ENCODE results near the gene BTRC. TPM values are rescaled to one million over a fixed set of nuclear protein-coding genes. Genes with fewer than 3 reads are reported as not detected.

Gene BTRC
- total RNA-seq, 2 experiments from 2014 or later: 17.3 to 20.6 TPM

DNA sequence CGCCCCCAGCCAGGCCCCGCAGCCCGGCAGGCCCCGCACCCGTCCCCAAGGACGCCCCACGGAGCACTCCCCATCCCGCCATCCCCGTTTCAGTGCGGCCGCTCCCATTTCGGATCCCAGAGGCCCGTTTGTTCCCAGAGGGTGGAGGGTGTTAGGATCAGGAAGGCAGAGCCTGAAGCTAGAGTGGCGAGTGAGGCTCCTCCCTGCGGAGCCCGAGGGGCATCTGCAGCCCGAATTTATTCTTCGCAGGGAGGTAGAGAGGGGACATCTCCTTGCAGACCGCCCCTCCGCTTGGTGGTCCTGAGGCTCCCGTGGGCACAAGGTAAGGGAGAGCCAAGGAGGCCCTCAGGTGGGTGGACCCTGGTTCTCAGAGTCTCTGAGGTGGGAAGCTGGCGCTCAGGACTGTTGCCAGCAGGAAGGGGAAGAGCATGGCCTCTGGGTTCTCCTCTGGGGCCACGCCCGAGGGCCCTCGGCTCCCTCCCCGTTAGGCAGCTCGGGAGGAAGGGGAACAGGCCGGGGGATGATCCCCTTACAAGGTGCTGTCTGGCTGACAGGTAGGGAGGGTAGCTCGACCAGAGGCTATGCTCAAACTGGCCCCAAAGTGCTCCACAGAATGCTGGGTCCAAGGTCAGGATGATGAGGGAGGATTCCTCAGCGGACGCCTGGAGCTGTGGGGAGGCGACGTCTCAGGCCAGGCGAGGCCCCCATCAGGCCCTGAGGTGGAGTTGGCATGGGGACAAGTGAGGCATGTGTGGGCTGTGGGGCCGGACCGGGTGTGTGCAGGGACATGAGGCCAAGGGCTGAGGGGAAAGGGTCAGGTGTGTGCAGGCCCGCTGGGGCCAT, 216.7 kb downstream of the BTRC start:
- ChIA-PET POLR2A (no interaction called here), CTCF (interaction anchor here (0.6 to 4.1 kb wide), 26 partner anchors 8 to 475 kb away, joined by 3 to 31 read pairs (median 3); partner anchors contain the start of genes DPCD and POLL)

DNA sequence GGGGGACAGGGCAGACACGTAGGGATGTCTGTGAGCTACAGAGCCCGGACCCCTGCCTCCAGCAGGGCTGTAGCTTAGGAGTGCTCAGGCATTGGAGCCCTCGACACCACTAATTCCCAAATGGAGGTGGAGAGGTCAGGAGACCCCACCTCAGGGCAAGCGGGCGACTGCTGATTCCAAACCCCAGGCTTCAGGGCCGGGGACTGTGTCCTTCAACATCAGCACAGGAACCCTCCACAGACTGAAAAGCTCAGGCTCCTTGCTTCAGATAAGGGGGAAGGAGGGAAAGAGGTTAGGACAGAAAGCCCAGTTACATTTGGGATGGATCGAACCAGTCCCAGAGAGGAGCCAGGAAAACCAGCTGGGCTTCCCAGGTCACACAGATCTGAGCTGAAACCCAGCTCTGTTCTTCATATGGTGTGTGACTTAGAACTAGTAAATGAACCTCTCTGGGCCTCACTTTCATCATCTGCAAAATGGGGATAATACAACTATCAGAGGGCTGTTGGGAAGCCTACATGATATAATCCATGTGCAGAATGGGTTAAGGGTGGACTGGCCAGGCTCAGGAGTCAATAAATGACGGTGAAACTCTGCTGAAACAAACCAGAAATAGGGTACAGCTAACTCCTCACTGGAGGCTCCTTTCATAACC, 217.4 kb downstream of the BTRC start:
- CTCF ChIA-PET: interaction anchor here (1.0 to 4.1 kb wide), 14 partner anchors 9 to 357 kb away, joined by 3 to 31 read pairs (median 4); partner anchors contain the start of genes DPCD and POLL
- POLR2A ChIA-PET: no interaction called here

DNA sequence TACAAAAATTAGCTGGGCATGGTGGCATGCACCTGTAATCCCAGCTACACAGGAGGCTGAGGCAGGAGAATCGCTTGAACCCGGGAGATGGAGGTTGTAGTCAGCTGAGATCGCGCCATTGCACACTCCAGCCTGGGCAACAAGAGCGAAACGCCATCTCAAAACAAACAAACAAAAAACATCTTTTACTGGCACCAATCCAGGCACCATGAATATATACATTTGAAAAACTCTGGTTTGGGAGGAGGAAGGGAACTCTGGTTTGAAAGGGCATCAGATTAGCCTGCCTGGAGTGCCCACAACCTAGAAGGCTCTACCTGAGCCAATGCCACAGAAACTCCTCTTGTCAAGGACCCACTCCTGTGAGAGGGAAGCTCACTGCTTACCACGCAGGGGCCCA, 218.2 kb downstream of the BTRC start:
- POLR2A ChIA-PET: no interaction called here
- CTCF ChIA-PET: interaction anchor here (1.0 to 4.1 kb wide), 3 partner anchors 12 to 358 kb away, joined by 3 to 31 read pairs (median 8); partner anchors contain the start of genes DPCD and POLL

DNA sequence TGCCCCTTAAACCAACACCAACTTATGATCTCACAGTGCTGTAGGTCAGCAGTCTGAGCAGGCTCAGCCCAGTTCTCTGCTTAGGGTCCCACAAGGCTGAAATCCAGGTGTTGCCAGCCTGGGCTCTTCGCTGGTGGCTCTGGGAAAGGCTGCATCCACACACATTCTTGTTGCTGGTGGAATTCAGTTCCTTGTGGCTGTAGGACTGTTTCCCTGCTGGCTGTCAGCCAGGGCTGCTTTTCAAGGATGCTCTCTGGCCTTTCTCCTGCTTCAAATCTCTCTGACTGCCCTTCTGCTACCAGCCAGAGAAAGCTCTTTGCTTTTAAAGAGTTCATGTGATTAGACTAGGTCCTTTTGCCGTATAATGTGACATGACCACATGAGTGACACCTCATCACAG, 218.8 kb downstream of the BTRC start:
- ChIA-PET POLR2A (no interaction called here), CTCF (interaction anchor here (4.1 kb wide), 1 partner anchor 359 kb away, joined by 31 read pairs; no protein-coding TSS in a partner anchor)

DNA sequence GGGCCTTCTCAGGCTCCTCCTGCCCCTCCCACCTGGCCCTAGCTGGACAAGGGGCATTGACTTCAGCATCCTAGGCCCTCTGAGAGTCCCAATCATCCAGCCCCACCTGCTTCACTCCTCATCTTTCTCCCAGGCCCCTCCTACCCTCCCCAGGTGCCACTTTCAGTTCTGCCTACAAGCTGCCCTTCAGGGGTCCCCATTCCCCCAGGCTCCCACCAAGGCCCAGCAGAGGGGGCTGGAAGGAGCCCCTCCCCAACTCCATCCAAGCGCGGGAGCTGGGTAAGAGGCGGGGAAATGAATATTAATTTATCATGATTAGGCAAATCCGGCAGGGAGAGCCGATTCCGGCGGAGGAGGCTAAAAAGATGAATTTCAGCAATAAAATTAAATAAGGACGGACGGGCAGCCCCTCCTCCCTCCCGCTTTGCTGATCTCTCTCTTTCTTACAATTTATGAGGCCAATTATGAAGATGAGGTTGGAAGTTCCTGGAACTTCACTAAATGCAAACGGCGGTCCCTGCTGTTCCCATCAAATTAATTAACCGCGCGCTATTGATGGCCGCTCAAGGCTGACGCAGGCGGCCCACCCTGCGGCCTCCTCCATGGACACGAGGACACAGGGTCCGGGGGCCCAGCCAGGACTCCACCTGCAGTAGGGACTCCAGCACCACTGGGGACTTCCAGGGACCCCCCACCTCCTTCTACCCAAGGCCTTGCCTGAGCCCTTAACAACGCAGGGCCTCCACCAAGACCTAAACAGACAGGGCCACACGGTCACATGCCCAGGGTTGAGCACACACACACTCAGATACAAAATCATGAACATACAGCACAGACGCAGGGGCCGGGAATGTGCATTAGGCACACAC, 220.2 kb downstream of the BTRC start:
- ChIA-PET POLR2A (no interaction called here), CTCF (no interaction called here)

DNA sequence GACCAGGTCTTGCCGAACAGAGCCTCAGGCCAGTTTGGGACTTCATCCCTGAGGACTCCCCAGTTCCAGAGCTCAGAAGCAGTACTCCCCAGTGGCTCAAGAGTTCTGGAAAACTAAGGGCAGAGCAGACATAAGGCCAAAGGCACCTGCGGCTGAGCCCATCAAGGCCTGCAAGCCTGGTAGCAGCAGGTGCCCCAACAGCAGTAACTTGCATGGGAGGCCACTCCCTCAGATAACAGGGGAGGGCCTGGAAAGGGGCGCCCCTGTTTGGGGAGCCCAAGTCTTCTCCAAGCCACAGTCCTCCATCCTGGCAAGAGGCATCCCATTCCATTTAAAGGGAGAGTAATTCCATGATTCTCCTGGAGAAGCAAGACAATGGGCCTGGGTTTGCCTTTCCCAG, 221.1 kb downstream of the BTRC start:
- CTCF ChIA-PET: no interaction called here
- POLR2A ChIA-PET: interaction anchor here (0.6 kb wide), 1 partner anchor 1020 kb away, joined by 3 read pairs; no protein-coding TSS in a partner anchor

DNA sequence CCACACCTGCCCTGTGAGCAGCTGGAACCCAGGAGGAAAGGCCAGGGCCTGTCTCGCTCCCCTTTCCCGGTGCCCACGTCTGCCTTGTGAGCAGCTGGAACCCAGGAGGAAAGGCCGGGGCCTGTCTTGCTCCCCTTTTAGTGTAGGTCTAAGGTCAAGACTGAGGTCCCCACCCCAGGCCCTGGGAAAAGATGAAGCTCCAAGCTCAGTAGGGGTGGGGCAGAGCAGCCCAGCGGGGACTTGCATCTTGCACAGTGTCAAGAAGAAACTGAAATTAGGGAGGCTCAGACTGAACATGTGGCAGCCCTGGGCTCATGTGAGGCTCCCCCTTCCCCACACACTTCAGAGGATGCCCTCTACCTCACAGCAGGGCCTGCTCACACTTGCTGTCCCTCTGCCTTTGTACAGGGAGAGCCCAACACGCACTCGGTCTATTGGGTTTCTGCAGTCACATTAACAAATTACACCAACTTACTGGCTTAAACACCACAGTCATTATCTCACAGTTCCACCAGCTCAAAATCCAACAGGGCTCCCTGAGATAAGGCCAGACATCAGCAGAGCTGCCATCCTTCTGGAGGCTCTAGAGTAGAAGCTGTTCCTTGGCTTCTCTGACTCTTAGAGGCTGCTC, 221.7 kb downstream of the BTRC start:
- POLR2A ChIA-PET: interaction anchor here (0.6 kb wide), 1 partner anchor 1021 kb away, joined by 3 read pairs; no protein-coding TSS in a partner anchor
- CTCF ChIA-PET: interaction anchor here (0.6 to 0.7 kb wide), 2 partner anchors 270 to 704 kb away, joined by 3 to 6 read pairs; no protein-coding TSS in a partner anchor

DNA sequence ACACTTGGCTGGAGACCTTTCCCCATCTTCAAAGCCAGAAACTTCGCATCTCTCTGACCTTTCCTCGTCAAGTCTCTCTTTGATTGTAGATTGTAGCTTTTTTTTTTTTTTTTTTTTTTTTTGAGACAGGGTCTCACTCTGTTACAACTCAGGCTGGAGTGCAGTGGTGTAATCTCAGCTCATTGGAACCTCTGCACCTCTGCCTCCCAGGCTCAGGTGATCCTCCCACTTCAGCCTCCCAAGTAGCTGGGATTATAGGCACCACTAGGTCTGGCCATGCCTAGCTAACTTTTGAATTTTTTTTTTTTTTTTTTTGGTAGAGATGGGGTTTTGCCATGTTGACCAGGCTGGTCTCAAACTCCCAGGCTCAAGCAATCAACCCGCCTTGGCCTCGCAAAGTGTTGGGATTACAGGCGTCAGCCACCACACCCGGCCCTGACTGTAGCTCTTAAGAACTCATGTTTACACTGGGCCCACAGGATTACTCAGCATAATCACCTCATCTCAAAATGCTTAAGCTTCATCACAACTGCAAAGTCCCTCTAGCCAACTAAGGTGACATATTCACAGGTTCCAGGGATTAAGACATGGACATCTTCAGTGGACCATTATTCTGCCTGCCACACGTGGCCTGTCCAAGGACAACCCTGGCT, 222.4 kb downstream of the BTRC start:
- CTCF ChIA-PET: interaction anchor here (0.6 to 0.7 kb wide), 2 partner anchors 271 to 704 kb away, joined by 3 to 6 read pairs; no protein-coding TSS in a partner anchor
- POLR2A ChIA-PET: no interaction called here

DNA sequence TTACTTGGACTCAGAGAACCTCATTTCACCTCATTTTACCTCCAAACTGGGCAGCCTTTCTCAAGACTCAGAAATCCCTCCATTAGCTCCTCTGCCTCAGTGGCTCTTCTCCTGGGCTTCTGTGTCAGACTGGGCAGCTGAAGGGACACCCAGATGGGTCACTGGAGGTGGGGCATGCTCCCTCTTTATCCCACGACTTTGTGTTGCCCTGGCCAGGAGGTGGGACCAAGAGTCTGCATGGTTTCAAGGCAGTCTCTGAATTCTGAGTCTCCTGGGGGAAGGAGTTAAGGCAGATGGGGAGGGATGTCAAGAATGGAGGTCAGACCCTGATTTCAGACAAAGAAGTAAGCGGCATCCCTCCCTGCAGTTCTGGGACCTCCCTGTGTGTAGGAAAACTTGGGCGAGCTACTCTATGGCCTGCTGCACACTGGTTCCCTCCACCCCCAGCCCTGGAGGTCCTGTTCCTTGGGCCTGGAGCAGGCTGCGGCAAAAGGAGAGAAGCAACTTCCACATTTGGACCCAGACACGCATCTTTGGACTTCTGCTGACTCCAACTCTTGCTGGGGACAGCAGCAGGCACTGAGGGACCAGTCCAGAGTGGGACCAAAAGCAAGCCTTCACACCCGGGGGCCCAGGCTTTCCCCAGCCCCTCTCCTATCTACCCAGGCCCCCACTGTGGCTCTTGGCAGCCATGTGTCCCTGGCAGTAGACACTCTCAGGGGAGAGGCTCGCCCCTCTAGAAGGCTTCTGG, 223.3 kb downstream of the BTRC start:
- CTCF ChIA-PET: interaction anchor here (2.6 kb wide), 1 partner anchor 7 kb away, joined by 9 read pairs; no protein-coding TSS in a partner anchor
- POLR2A ChIA-PET: no interaction called here

DNA sequence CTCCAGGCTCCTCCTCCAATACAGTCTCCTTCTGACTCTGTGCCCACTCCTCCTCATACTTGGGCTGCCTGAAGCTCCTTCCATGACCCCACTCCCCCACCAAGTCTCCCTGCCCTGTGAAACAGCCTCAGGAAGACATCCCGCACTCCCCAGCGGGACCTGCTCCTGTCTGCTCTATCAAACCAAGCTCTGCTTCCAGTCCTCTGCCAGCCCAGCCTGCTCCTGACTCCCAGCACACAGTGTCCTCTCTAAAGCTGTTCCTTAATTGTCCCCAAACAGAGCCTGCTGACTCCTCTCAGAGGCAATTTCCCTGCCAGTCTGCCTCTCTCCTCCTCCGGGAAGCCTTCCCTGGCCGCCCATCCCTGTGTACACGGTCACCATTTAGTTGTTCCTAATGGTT, 224.2 kb downstream of the BTRC start:
- POLR2A ChIA-PET: no interaction called here

DNA sequence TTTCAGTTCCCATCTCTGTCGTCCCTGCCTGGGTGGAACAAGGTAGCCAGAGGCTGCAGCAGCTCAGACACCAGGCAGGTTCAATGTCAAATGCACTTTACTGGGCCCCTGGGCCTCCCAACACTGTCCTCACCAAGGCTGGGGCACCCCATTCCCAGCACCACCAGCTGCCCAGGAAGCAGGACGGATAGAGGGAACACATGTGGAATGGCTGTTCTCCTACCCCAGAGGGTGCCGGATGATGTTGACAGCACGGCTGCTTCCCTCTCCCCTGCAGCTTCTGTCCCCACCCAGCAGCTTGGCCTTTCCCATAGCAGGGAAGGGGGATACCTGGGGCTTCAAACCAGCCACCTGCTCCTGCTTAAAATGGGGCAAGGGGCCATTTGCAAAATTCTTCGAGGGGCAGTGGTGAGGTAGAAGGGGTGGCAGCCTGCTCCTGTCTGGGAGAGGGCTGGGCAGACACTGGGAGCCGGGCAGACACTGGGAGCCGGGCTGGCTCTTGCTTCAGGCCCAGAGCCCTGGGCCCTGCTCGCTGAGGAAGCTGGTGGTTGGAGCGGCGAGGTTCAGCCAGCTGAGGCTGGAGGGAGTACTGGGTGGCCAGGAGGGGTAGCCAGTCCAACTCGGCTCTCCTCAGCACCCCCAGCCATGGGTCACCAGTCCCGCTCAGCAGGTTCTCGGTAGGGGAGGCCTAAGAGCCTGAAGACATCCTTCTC, 225.0 kb downstream of the BTRC start:
- POLR2A ChIA-PET: no interaction called here
- CTCF ChIA-PET: interaction anchor here (2.6 kb wide), 1 partner anchor 9 kb away, joined by 9 read pairs; no protein-coding TSS in a partner anchor

More for the DNA sequence above, 224.2 kb downstream of the BTRC start:
- CTCF ChIA-PET: interaction anchor here (2.6 kb wide), 1 partner anchor 8 kb away, joined by 9 read pairs; no protein-coding TSS in a partner anchor

DNA sequence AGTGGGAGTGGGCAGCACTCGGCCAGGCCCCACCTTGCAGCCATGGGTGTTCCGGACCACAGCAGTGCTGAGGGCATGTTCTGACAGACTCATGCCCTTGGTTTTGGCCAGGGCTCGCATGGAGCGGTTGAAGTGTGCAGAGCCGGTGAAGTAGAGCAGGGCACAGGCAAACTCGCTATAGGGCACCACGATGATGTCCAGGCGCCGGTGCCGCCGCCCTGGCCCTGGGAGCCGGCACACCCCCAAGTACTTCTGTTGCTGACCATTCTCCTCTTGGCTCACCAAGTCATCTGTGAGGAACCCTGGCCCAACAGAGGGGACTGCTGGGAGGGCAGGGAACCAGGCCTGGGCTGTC, 225.5 kb downstream of the BTRC start:
- CTCF ChIA-PET: interaction anchor here (2.6 kb wide), 1 partner anchor 9 kb away, joined by 9 read pairs; no protein-coding TSS in a partner anchor
- POLR2A ChIA-PET: no interaction called here

DNA sequence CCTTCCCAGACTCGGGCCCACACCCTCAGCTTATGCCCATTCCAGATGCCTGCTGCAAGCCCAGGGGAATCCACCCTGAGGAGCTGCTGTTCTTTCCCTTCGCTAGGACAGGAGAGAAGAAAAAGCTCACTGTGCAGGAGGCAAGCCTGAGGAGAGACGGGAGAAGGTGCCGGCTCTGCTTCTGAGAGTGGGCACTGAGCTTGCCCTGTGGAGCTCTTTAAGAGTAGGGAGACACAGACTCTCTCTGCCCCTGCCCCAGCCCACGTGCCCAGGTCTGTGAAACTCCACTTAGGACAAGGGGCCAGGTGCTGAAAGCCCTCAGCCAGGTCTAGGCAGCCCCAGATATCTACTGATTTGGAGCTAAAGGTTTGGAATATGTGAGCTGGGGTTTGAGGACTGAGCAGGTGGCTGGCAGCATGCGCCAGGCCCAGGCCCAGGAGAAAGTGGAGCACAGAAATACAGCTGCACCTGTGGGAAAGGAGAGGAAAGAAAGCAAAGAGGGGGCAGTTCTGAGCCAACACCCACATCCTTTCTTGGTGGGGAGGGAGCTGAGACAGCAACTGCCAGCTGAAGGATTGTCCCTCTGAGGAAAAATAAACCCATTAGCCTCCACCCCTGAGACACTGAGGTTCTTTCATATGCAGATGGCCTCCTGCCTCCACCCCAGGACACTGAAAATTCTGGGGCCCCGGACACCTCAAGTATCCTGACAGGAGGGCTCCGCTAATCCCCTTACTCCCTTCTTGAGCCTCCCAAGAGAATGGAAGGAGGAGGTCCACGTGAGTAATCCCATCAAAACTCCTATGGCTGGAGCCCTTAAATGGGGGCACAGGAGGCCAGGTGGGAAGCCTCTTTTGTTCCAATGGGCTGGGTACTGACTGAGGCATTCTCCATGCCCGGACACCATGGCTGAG, 226.8 kb downstream of the BTRC start:
- POLR2A ChIA-PET: no interaction called here
- CTCF ChIA-PET: interaction anchor here (1.7 kb wide), 1 partner anchor 11 kb away, joined by 5 read pairs; no protein-coding TSS in a partner anchor

DNA sequence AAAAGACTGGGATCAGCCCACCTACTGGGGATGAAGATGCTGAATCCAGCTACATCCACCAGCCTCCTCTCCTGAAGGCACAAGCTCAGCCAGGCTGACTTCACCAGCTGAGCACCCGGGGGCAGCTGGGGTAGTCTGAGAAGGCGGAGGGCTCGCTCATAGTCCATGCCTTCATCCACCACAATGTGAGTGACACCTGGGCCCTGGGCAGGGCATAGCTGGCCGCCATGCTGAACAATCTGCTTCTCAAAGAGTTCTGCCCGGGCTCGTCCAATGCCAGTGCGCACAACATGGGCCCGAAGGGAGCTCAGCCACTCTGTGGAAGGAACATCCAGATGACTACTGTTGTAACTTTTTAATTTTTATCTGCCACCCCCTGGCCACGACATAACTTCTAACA, 231.9 kb downstream of the BTRC start:
- POLR2A ChIA-PET: interaction anchor here (0.5 to 0.6 kb wide), 2 partner anchors 223 to 404 kb away, joined by 3 to 4 read pairs; no protein-coding TSS in a partner anchor
- CTCF ChIA-PET: interaction anchor here (1.3 to 2.6 kb wide), 2 partner anchors 15 to 17 kb away, joined by 5 to 8 read pairs; no protein-coding TSS in a partner anchor

DNA sequence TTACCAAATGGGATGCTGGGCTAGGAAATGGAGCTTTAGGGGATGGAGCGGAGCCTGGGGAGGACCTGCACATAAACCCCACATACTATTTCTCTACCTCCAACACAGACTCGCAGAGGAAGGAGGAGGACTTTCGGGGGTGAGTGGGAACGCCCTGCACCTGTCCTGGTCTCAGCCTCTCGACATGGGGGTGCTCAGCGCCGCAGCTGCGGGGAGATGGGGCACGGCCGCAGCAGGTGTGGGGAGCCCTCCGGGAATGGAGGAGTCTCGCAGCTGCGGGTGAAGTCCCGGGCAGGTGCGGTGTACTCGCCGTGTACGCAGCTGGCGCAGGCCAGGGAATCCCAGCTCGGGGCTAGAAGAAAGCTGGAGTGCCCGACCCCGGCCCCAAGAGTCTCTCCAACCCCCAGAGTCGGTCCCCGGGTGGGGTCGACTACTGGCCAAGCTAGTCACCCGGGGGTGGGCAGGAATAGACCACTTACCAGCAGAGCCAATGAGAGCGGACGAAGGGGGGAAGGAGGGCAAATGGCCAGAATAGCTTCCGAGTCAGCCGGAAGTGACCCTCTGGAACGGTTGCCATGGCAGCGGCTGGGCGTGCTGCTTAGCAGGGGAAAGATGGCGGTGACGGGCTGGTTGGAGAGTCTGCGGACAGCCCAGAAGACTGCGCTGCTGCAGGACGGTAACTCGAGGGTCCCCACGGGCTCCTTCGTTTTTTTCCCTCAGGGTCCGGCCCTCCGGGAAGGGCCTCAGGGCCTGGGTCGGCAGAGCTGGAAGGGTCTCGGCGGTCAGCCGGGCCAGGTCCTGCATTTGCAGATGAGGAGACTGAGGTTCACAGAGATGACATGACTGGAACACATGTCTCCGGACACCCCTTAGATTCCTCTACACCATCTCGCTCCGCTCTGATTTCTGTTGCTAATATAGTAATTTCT, 234.0 kb downstream of the BTRC start, which contains the start of the genes DPCD and POLL:
DPCD (plus strand) TSS at position 597 of the 929 bp plus-strand sequence; CDS start at position 613, 16 bp downstream.
POLL (minus strand) TSS at position 533 of the 929 bp plus-strand sequence. CDS start 897 bp downstream, outside the sequence.
- ChIA-PET POLR2A (interaction anchor here (0.6 to 1.1 kb wide), 2 partner anchors 78 to 195 kb away, joined by 3 to 8 read pairs; partner anchors contain the start of gene NPM3), CTCF (interaction anchor here (0.6 to 3.0 kb wide), 6 partner anchors 14 to 374 kb away, joined by 3 to 12 read pairs (median 4); no protein-coding TSS in a partner anchor)
